ENCODE data around the gene PDCD2L. TPM values are rescaled to one million over a fixed set of nuclear protein-coding genes. Genes with fewer than 3 reads are reported as not detected.

Gene PDCD2L
- total RNA-seq, 1 experiment from 2014 or later: 27.1 TPM

Other genes starting within 250 kb of the PDCD2L start
- gene LSM14A, start 231.9 kb upstream of the PDCD2L start, total RNA-seq (2021): 134 and 137 TPM in 2 replicates
- 21.0 and 22.9 TPM in 2 replicates for gene GARRE1, start 149.8 kb upstream of the PDCD2L start, total RNA-seq (2021)
- 439 and 447 TPM in 2 replicates for gene GPI, start 39.2 kb upstream of the PDCD2L start, total RNA-seq (2021)
- gene UBA2, start 24.0 kb downstream of the PDCD2L start, total RNA-seq (2021): 206 and 222 TPM in 2 replicates
- 3.4 and 4.7 TPM in 2 replicates for gene WTIP, start 77.4 kb downstream of the PDCD2L start, total RNA-seq (2021)